GM19395 (cell line): ENCODE measurements around the gene TMSB15C.

Experiments used
- ATAC-seq: cut with Tn5 transposase; IDR thresholded peaks from one replicate; pipeline ENCODE4 v1.9.1; 2021; ENCODE audit warnings: mild to moderate bottlenecking, moderate library complexity; ENCODE audit not compliant: unreplicated experiment

The TMSB15C gene

GRCh38 chrX:104047171-104047570 lies 28.9 kb downstream of the TMSB15C start:
- no peak for ATAC-seq

GRCh38 chrX:104045642-104046041 lies 30.4 kb downstream of the TMSB15C start:
- no peak for ATAC-seq

GRCh38 chrX:104041003-104041402 lies 35.0 kb downstream of the TMSB15C start:
- ATAC-seq = no peak

GRCh38 chrX:104039689-104040505 lies 36.1 kb downstream of the TMSB15C start, which contains the start of gene H2BW2:
TSS of gene H2BW2 (plus strand) at chrX:104039956. CDS start at chrX:104039995, 39 bp downstream.
- no peak for ATAC-seq
